GM20000 (cell line): ENCODE results near the gene CCL2.

Experiments
- DNase-seq: peaks from one replicate; pipeline ENCODE4 v3.0.0; 2012; ENCODE audit warnings: low spot score
- CTCF ChIP-seq: IDR thresholded peaks from 2 replicates; pipeline ENCODE4 v1.5.1; 2012; ENCODE audit warnings: mild to moderate bottlenecking, control low read depth; ENCODE audit errors: extremely low read depth, missing control alignments

Gene CCL2

GRCh38 chr17:34248511-34249024, 6.5 kb upstream of the CCL2 start:
- TF ChIP-seq CTCF = no peak
- DNase-seq = no peak

DNA sequence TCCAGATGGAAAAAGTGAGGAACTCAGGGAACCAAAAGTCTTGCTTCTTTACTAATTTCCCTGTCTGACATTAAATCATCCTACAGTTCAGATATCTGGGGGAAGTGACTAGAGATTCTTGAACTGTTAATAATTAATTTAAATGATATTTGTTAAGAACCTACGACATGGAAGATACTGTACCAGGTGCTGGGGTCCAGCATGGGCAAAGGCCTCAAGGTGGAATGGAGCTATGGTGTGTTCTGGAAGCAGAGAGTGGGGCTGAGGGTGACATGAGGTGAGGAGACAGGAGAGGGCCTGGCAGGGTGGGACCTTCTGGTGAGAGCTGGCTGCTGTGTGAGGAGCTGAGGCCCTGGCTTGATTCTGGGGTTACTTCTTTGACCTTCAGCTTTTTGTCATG, 6.0 kb upstream of the CCL2 start:
- TF ChIP-seq CTCF = no peak
- no peak for DNase-seq

DNA sequence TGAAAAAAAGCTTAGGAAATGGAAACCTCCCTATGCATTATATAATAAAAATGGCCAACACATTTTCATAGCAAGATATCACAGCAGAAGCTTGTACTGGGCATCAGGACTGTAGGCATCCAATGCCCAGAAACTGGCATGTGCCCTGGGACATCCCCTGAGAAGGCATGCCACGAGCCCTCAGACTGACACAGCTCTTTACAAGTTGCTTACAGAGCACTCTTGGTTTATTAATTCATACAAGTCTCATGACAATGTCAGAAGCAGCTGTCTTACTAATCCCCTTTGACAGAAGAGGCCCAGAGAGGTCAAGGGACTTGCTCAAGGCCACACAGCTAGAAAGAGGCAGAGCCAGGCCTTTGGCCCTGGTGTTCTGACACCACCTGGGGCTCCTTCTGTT, 5.6 kb upstream of the CCL2 start:
- TF ChIP-seq CTCF = no peak
- DNase-seq = no peak

DNA sequence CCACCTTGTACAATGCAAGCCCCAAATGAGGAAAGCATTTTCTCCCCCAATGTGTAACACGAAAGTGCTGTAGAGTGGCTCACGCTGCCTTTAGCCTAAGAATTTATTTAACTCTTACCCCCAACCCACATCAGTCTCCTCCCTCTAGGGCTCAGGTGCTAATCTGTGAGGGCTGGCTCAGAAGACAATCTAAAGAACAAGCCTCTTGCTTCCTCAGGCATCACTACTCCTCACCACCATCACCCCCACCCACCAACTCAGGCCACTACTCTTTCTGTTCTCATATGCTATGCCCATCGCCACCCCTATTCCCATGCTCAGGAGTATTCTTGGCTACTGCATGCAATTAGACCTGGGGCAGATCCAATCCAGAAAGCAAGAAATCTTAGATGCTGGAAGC, 3.9 kb upstream of the CCL2 start:
- DNase-seq = no peak
- TF ChIP-seq CTCF = no peak

GRCh38 chr17:34252095-34252443, 3.0 kb upstream of the CCL2 start:
- TF ChIP-seq CTCF = no peak

DNA sequence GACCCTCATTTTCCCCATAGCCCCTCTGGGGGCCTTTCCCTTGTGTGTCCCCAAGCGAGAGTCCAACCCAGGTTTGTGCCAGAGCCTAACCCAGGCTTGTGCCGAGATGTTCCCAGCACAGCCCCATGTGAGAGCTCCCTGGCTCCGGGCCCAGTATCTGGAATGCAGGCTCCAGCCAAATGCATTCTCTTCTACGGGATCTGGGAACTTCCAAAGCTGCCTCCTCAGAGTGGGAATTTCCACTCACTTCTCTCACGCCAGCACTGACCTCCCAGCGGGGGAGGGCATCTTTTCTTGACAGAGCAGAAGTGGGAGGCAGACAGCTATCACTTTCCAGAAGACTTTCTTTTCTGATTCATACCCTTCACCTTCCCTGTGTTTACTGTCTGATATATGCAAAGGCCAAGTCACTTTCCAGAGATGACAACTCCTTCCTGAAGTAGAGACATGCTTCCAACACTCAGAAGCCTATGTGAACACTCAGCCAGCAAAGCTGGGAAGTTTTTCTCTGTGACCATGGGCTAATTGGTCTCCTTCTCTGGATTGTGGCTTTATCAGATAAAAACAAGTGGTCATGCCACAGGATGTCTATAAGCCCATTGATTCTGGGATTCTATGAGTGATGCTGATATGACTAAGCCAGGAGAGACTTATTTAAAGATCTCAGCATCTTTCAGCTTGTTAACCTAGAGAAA, 2.5 kb upstream of the CCL2 start:
- no peak for TF ChIP-seq CTCF
- no peak for DNase-seq

More at GRCh38 chr17:34252095-34252443, 3.0 kb upstream of the CCL2 start:
- peak; percentile 55 for DNase-seq

DNA sequence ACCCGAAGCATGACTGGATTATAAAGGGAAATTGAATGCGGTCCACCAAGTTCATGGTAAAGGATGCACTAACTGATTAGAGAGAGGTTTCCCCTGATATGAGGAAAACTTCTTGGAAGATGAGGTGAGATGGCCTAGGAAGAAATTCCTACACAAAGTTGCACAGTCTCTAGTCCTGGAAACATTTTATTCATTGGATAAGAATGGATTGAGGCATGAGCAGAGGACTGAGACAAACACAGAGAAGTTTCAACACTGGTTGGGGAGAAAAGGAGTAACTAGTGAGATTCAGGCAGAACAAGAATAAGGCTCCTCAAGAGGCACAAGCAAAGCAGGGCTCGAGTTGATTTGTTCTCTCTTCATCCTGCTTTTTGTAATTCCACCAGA, 2.0 kb upstream of the CCL2 start:
- TF ChIP-seq CTCF = no peak
- no peak for DNase-seq
